HepG2 (cell line): ENCODE results near the gene S1PR5. TPM values are rescaled to one million over a fixed set of nuclear protein-coding genes. Genes with fewer than 3 reads are reported as not detected.
A peak's percentile ranks its signal among the peaks of the same experiment; 100 is the strongest.

Experiments used
- ATAC-seq: fragments of 200-7000 bp; cut with Tn5 transposase; 3 replicates; pipeline ENCODE4 v1.9.1; 2020; ENCODE audit warnings: mild to moderate bottlenecking, moderate library complexity
- BruUV-seq: library from RNA; stranded (reverse); fragments of 400-500 nt; replicated peaks from 2 replicates; lab custom pipeline; 2021; lab: Mats Ljungman, UMichigan
- CTCF ChIA-PET: fragments of 300-600 bp; formaldehyde crosslinking; extraction: SDS; loops from one replicate; lab custom pipeline; 2021; ENCODE audit warnings: low total read pairs, inconsistent platforms, low intra/inter-chr PET ratio; lab: Yijun Ruan, JAX
- POLR2A ChIA-PET: fragments of 350-600 bp; sonication (Branson Sonifier 250); formaldehyde crosslinking; loops from one replicate; lab custom pipeline; 2020; ENCODE audit warnings: antibody characterized with exemption, inconsistent platforms; lab: Yijun Ruan, JAX
- DNase-seq: peaks from one replicate; pipeline ENCODE4 v3.0.0-alpha.2; 2015; ENCODE audit warnings: low spot score
- FAIRE-seq: peaks from 3 replicates; lab custom pipeline; 2011; peaks lifted over from hg19 to GRCh38; lab: Jason Lieb, UNC
- H2AFZ ChIP-seq: one replicate; pipeline ENCODE4 v1.6.1; 2011; ENCODE audit warnings: low read length, inconsistent platforms
- H3K27ac ChIP-seq: fragments of 300-600 bp; 3 replicates; pipeline ENCODE4 v1.8.0; 2011; ENCODE audit warnings: mixed run types, mild to moderate bottlenecking, mixed read lengths, low read length, inconsistent platforms; ENCODE audit not compliant: insufficient read depth; ENCODE audit errors: extremely low read length
- H3K27me3 ChIP-seq, 2 experiments: fragments of 200-600 bp in 1 of 2; 2 replicates in 1 of 2; 3 replicates in 1 of 2; pipeline versions ENCODE4 v1.6.0 to v1.8.0; 2011; ENCODE audit warnings: low read length in 2 of 2, mild to moderate bottlenecking in 2 of 2, moderate library complexity in 2 of 2, inconsistent platforms in 1 of 2; ENCODE audit not compliant: insufficient read depth in 2 of 2, control insufficient read depth in 1 of 2
- H3K36me3 ChIP-seq, 2 experiments: fragments of 200-600 bp in 1 of 2; replicated peaks in 1 of 2; 2 replicates in 1 of 2; 3 replicates in 1 of 2; pipeline versions ENCODE4 v1.5.1 to v1.8.0; 2011; ENCODE audit warnings: low read length in 2 of 2, inconsistent platforms in 1 of 2; ENCODE audit not compliant: insufficient read depth in 2 of 2, control insufficient read depth in 1 of 2
- H3K4me1 ChIP-seq: 2 replicates; pipeline ENCODE4 v1.5.1; 2012; ENCODE audit warnings: low read length, inconsistent platforms; ENCODE audit not compliant: insufficient read depth
- H3K4me2 ChIP-seq: 2 replicates; pipeline ENCODE4 v1.6.0; 2011; ENCODE audit warnings: low read depth, low read length, inconsistent platforms
- H3K4me3 ChIP-seq, 3 experiments: fragments of 200-600 bp in 1 of 3; sonication (generic), shearing (Covaris generic) in 1 of 3; replicated peaks in 1 of 3; 2 replicates each; pipeline ENCODE4 v1.5.1; 2011 to 2016; ENCODE audit warnings: low read length in 3 of 3, inconsistent platforms in 2 of 3, low read depth in 2 of 3, mild to moderate bottlenecking in 2 of 3, control low read depth in 1 of 3, mixed read lengths in 1 of 3; ENCODE audit not compliant: insufficient read depth in 1 of 3
- H3K79me2 ChIP-seq: one replicate; pipeline ENCODE4 v1.6.1; 2011; ENCODE audit warnings: low read length, inconsistent platforms; ENCODE audit not compliant: insufficient read depth
- H3K9ac ChIP-seq: 2 replicates; pipeline ENCODE4 v1.6.0; 2011; ENCODE audit warnings: mild to moderate bottlenecking, low read depth, low read length, inconsistent platforms; ENCODE audit not compliant: insufficient read depth
- H3K9me3 ChIP-seq: 2 replicates; pipeline ENCODE4 v1.5.1; 2012; ENCODE audit warnings: mild to moderate bottlenecking, low read length
- H4K20me1 ChIP-seq: 2 replicates; pipeline ENCODE4 v1.6.0; 2011; ENCODE audit warnings: inconsistent platforms, mild to moderate bottlenecking, low read length, moderate library complexity; ENCODE audit not compliant: insufficient read depth
- NCOA2 ChIP-seq: sonication (generic); formaldehyde crosslinking; IDR thresholded peaks from 2 replicates; pipeline ENCODE4 v1.8.0; 2022; ENCODE audit warnings: inconsistent platforms
- NFKBIZ ChIP-seq: IDR thresholded peaks from 2 replicates; pipeline ENCODE4 v1.6.1; 2018; ENCODE audit warnings: missing genetic modification reagents, missing compliant biosample characterization
- PATZ1 ChIP-seq: sonication (generic); formaldehyde crosslinking; IDR thresholded peaks from 2 replicates; pipeline ENCODE4 v1.4.0; 2020; ENCODE audit warnings: missing genetic modification reagents
- RFX5 ChIP-seq: IDR thresholded peaks from 2 replicates; pipeline ENCODE4 v1.6.1; 2011; ENCODE audit warnings: low read depth, low read length, improper control_type of control experiment
- SMAD1 ChIP-seq: sonication (generic); formaldehyde crosslinking; IDR thresholded peaks from 2 replicates; pipeline ENCODE4 v1.4.0; 2020; ENCODE audit warnings: missing genetic modification reagents, low read depth, mild to moderate bottlenecking, borderline replicate concordance
- ZBTB7B ChIP-seq: sonication (generic); formaldehyde crosslinking; IDR thresholded peaks from 2 replicates; pipeline ENCODE4 v1.4.0; 2020; ENCODE audit warnings: missing genetic modification reagents
- WGBS: methylation state at CpG from one replicate; pipeline ENCODE4 v1.1.6; 2017; ENCODE audit warnings: low lambda C conversion rate; 5-methylcytosine and 5-hydroxymethylcytosine counted together
- in situ Hi-C: cut with HindIII; loops from 2 replicates; pipeline ENCODE4 v1.10.0; 2017; ENCODE audit warnings: low pct_unique_long_range_greater_than_20kb; ENCODE audit not compliant: extremely low pct_ligation_motif_present
- intact Hi-C: fragments of 100-400 bp; cut with micrococcal nuclease; formaldehyde crosslinking; loops from one replicate; pipeline ENCODE4 v1.10.0; 2022; ENCODE audit not compliant: unreplicated experiment
- polyA plus RNA-seq, 8 experiments: library from polyadenylated mRNA; depleted of rRNA in 3 of 8; stranded (reverse) in 7 of 8; unstranded in 1 of 8; fragments of >200 nt; fragmentation: Illumina TruSeq in 4 of 8; extraction: Trizol in 4 of 8; gene quantifications; 2 replicates each; pipeline versions ENCODE4 v1.2.1 to v1.2.3, GENCODE V29; 2011 to 2016; ENCODE audit warnings: low read depth in 4 of 8, missing spikeins in 1 of 8, mixed read lengths in 1 of 8; ENCODE audit not compliant: insufficient read depth in 1 of 8
- total RNA-seq, 5 experiments: library from RNA; depleted of rRNA; stranded (reverse); fragments of >200 nt; fragmentation: Illumina TruSeq; extraction: Trizol; gene quantifications; 2 replicates each; pipeline ENCODE4 v1.2.3, GENCODE V29; 2016; ENCODE audit warnings: low read depth in 1 of 5
- TF ChIP-seq, protein P1 (sequence below): sonication (generic); formaldehyde crosslinking; IDR thresholded peaks from 2 replicates; pipeline ENCODE4 v1.8.1; 2023; ENCODE audit warnings: mild to moderate bottlenecking, moderate library complexity, missing genetic modification reagents
- TF ChIP-seq, protein P2 (sequence below): sonication (generic); formaldehyde crosslinking; IDR thresholded peaks from 2 replicates; pipeline ENCODE4 v1.5.0; 2020; ENCODE audit warnings: mild to moderate bottlenecking, missing genetic modification reagents

S1PR5 gene
- total and polyA plus RNA-seq, 2 of the 13 experiments (the other 11 are each of a cell fraction or from before 2014, with no cell fraction given) = 0.04 TPM; not detected in 1

DNA sequence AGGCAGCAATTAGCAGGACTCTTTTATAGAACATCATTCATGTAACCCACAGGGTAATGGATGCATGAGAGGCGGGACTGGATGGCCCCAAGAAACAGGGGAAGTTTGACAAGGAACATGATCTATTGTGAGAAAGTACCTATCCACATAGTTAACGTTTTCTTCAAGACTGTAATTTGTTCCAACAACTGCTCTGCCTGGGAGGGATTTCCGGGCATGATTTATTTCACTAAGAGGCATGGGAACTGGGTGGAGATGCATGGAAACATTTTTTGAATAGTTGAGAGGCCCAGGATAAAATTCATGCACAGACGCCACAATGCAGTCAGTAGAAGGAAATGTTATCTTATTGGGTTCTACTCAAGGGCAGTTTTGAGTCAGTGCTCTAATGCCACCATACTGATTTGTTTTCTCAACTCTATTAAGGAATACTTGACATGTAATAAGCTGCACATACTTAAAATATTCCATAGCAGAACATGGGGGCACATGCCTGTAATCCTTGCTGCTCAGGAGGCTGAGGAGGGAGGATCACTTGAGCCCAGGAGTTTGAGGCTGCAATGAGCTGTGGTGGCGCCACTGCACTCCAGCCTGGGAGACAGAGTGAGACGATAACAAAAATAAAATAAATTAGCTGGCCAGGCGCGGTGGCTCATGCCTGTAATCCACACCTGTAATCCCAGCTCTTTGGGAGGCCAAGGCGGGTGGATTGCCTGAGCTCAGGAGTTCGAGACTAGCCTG, 16.6 kb upstream of the S1PR5 start:
- Histone ChIP-seq H2AFZ (no peak overlapping the region), H3K27me3 (peaks cover 1 to 14% of the 10 kb centered on the region in 2 experiments; a peak in 3 of 5 replicates), H4K20me1 (no peaks in the 10 kb centered on the region), H3K36me3 (no peaks in the 10 kb centered on the region), H3K9ac (no peak overlapping the region), H3K4me3 (no peak overlapping the region), H3K4me2 (no peak overlapping the region), H3K79me2 (no peaks in the 10 kb centered on the region), H3K9me3 (no peaks in the 10 kb centered on the region), H3K4me1 (peaks cover 20% of the 10 kb centered on the region; the same call in 1 of the 2 replicates), H3K27ac (no peak overlapping the region)
- ChIA-PET CTCF (no interaction called here), POLR2A (no interaction called here)
- FAIRE-seq (no peak), DNase-seq (no peak), ATAC-seq (no peak)
- TF ChIP-seq PATZ1 (no peak), RFX5 (no peak), NFKBIZ (no peak), ZBTB7B (CRISPR knock-in tag) (no peak), NCOA2 (CRISPR knock-in tag) (no peak), SMAD1 (CRISPR knock-in tag) (no peak)
- TF ChIP-seq, protein P1, sequence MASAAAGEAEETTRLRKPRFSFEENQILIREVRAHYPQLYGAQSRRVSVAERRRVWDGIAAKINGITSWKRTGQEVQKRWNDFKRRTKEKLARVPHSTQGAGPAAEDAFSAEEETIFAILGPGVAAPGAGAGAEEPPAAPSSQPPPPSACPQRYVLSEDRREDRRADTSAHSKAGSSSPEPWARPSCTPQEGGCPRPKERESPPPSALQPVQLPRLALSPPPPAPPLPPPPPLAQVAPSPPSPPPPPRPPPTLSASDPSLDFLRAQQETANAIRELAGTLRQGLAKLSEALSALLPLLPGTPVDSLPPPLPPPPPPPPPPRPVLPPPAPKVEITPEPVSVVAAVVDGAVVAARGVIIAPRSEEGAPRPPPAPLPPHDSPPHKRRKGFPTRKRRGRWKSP (CRISPR knock-in tag) = no peak
- TF ChIP-seq, protein P2, sequence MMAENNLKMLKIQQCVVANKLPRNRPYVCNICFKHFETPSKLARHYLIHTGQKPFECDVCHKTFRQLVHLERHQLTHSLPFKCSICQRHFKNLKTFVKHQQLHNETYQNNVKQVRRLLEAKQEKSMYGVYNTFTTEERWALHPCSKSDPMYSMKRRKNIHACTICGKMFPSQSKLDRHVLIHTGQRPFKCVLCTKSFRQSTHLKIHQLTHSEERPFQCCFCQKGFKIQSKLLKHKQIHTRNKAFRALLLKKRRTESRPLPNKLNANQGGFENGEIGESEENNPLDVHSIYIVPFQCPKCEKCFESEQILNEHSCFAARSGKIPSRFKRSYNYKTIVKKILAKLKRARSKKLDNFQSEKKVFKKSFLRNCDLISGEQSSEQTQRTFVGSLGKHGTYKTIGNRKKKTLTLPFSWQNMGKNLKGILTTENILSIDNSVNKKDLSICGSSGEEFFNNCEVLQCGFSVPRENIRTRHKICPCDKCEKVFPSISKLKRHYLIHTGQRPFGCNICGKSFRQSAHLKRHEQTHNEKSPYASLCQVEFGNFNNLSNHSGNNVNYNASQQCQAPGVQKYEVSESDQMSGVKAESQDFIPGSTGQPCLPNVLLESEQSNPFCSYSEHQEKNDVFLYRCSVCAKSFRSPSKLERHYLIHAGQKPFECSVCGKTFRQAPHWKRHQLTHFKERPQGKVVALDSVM = peak; percentile 83
- intact Hi-C loops (no loop called here), in situ Hi-C loops (no loop called here)
- 51% methylated on average over 10 of the region's 10 CpGs for WGBS
- no TSS peak for BruUV-seq
